ENCODE measurements around the gene GAL.

The GAL gene

DNA sequence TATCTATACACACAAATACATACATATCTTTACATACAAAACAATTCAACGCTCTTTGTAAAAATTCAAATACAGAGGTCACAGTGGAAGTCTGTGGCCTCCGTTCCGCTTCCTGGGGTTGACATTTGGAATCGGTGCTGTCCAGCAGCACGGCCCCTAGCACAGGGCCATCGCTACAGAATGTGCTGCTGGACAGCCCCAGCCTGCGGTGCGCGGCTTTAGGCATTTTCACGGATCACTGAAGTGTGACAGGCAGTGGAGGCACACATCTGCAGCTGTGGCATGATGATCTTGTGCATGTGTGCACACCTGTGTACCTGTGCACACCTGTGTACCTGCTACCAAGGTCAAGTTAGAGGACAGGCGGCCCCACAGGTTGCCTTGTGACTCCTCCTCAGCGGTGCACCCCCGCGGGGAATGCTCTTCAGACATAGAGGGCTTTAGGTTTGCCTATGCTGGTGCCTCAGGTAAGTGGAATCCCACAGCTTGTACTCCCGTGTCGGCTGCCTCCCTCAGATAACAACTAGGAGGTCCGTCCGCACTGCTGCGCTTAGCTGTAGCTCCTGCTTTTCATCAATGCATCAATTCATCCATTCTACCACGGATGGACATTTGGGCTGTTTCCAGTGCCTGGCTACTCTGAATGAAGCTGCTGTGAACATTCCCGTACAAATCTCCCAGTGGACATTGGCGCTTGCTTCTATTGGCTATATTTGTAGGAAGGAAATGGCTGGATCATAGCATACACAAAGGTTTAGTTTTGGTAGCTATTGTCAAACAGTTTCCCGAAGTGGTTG, 29.9 kb downstream of the GAL start:
- DNase-seq: peak; percentile 40

DNA sequence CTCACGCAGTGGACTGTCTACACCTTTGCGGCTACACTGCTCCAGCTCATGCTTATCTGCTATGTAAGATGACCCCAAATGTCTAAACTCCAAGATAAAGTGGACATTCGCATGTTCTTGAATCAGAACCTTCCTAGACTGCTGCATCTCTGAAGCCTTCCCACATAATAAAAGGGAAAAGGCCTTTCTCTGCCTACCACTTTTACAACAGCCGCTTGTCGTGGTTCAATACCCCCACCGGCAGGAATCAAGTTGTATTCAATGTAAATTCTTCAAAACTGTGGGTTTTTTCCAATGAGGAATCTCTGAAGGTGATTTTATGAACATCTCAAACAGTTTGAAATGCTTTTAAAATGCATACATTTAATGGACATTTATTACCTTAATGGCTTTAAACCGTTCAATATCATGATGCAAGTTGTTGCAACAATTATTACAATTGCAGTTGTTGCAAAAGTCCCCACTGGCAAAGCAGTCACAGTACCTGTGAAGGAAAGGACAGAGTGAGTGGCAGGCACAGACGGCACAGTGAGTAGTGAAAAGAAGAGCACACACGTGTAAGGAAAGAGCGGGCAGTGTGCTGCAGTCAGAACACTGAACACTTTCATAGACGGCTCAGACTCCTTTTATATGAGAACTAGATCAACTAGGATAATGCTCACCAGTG, 31.2 kb downstream of the GAL start:
- DNase-seq: no peak

- no peak for DNase-seq
Measured at GRCh38 chr11:68721075-68721474, 36.7 kb downstream of the GAL start.

DNA sequence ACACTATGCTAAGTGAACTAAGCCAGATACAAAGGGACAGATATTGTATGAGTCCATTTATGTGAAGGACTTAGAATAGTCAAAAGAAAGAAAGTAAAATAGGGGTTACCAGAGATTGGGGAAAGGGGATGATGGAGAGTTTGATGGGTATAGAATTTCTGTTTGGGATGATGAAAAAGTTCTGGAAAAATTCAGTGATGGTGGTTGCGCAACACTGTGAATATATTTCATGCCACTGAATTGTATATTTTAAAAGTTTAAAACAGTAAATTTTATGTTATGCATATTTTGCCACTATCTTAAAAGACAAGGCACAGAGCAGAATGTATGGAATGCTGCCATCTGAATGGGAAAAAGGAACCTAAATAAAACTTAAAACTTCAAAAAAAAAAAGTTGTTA, 37.8 kb downstream of the GAL start:
- no peak for DNase-seq

- no peak for DNase-seq
Measured at GRCh38 chr11:68724293-68724692, 39.9 kb downstream of the GAL start.

DNA sequence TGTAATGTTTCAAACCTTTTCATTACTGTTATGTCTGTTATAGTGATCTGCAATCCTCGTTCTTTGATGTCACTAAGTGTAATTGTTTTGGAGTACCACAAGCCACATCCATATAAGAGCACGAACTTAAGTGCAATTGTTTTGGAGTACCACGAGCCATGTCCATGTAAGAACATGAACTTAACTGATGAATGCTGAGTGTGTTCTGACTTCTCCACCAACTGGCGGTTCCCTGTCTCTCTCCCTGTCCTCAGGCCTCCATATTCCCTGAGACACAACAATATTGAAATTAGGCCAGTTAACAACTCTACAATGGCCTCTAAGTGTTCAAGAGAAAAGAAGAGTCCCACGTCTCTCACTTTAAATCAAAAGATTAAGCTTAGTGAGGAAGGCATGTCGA, 43.4 kb downstream of the GAL start:
- no peak for DNase-seq

DNA sequence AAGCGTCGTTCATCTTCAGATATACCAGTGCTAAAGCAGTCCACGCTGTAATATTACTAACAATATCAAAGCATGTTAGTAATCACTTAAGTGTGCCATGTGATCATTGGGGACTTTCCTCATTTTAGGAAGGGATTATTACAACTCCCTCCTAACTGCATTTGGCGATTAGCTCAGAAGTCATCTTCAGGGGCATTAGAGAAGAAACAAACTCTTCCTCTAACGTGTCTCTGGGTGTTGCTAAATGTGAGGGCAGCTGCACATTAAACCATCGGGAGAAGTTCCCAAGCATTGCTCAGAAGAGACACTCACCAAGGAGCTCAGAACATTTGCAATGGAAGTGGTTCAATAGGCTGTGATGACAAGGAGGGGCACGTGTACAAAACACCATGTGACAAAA, 49.8 kb downstream of the GAL start:
- no peak for DNase-seq

- DNase-seq: no peak
Measured at GRCh38 chr11:68735125-68735524, 50.8 kb downstream of the GAL start.

DNA sequence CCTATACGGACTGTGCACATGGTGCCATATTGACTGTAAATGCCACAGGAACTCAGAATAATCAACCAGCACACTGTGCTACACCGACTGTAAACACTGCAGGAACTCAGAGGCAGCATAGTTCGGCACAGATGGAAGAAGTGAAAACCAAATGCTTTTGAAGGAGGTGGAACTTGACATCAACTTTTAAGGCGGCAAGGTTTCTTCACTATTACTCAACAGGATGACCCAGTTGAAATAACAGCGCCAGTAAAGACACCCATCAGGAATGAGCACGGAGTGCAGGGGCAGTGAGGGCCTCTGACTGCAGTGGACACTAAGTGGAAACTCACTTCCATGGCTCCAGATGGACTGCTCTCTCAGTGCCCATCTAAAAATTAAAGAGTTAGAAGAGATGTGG, 51.3 kb downstream of the GAL start:
- DNase-seq: no peak

Measured in DMS53 (cell line).